ENCODE data around the gene CEACAM5.

DNA sequence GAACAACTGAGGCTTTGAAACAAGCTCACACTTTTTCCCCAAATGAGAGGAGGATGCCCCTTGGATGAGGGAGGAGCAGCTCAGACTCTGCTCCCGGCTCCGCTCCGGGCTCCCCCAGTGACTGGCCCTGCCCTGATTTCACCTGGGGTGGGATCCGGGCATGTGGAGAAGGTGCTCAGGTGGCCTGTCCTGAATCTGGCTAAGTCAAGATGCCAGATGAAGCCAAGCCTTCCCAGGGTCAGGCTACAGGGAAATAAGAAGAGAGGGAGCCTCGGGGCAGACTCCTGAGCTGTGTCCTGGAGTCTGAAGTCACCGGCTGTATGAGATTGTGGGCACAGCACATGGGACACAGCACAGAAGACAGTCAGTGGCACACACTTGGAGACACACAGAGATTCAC, 10.3 kb downstream of the CEACAM5 start:
- no peak for TF ChIP-seq POLR2A (IDR thresholded peaks at IDR 0.05; ENCODE audit: extremely low read depth, insufficient read length)
- TF ChIP-seq, protein P1, sequence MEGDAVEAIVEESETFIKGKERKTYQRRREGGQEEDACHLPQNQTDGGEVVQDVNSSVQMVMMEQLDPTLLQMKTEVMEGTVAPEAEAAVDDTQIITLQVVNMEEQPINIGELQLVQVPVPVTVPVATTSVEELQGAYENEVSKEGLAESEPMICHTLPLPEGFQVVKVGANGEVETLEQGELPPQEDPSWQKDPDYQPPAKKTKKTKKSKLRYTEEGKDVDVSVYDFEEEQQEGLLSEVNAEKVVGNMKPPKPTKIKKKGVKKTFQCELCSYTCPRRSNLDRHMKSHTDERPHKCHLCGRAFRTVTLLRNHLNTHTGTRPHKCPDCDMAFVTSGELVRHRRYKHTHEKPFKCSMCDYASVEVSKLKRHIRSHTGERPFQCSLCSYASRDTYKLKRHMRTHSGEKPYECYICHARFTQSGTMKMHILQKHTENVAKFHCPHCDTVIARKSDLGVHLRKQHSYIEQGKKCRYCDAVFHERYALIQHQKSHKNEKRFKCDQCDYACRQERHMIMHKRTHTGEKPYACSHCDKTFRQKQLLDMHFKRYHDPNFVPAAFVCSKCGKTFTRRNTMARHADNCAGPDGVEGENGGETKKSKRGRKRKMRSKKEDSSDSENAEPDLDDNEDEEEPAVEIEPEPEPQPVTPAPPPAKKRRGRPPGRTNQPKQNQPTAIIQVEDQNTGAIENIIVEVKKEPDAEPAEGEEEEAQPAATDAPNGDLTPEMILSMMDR (IDR thresholded peaks at IDR 0.05; ENCODE audit: low read depth, low read length), result no peak
- TF ChIP-seq, protein P2, sequence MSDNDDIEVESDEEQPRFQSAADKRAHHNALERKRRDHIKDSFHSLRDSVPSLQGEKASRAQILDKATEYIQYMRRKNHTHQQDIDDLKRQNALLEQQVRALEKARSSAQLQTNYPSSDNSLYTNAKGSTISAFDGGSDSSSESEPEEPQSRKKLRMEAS (IDR thresholded peaks at IDR 0.05; ENCODE audit: low read depth, low read length), result no peak
